T follicular helper cell (primary cell): ENCODE measurements around the gene ELL2.
"Not testable (repeated sequence)": the region's sequence is repeated elsewhere in the genome, so short reads cannot be mapped to it uniquely, and the experiment has no call there.

ENCODE experiments used
- DNase-seq: peaks from one replicate; pipeline ENCODE4 v3.0.0-alpha.2; 2020; ENCODE audit warnings: low read depth

Gene ELL2

DNA sequence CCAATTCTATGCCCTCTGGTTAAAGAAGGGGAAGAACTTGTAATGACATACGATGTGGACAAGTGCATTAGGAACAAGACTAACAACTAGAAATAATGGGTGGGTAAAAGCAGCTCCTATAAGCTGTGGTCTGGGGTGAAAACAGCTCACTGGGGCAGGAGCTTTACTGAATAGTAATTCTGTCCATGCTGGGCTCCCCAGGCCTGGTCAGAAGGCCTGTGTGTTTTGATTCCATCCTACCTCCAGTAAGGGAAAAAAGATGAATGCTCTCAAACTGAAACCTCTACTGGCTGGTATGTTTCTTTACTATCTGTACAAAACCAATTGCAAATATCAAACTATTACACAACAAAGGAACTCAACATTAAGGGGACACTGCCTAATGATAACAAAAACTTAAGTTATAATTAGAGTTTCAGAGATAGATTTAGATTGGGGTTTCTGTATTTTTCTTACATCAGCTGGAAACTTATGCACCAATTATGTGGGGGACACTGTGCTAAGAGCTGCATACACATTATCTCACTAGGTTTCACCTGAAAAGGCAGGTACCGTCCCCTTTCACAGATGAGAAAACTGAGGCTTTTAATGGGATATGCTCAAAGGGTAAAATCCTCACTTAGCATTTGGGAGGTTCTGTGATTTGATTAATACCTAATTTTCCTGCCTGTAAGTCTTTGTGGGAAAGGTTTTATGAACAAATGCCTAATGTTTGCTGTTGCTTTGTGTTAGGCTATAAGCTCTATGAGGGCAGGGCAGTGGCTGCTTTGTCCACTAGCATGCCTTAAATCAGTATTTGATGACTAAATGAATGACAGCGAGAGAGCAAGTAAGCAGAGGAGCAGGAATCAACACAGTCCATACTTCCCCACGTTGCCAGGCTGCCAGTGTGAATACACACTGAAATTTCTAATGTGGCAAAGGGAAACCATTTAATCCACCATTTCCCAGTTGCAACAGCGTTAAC lies 53.6 kb downstream of the ELL2 start:
- no peak for DNase-seq

DNA sequence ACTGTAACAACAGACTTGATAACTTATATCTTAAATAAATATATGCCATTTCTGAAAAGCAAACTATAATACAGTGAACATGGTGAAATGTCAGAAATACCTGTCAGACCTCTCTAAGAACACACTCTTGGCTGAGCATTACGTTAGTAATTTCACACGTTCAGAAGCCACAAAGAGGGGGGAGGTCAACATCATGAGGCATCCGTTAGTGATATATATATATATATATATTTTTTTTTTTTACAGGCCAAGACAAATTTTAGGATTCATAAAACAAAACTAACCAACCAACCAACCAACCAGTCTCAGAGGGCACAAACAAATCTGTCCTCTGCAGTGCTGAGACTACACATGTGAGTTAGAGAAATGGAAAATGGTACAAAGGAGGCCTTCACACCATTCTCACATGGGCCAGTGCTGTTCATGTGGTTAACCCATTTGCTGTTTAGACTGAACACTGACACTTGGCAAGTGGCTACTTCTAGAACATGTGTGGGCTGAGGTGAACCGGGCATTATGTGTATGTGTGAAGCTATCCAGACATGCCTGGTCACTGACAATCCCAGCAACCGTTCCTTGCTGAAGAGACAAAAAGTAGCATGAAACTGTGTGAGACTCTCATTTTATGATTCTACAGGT lies 54.5 kb downstream of the ELL2 start:
- DNase-seq: no peak

DNA sequence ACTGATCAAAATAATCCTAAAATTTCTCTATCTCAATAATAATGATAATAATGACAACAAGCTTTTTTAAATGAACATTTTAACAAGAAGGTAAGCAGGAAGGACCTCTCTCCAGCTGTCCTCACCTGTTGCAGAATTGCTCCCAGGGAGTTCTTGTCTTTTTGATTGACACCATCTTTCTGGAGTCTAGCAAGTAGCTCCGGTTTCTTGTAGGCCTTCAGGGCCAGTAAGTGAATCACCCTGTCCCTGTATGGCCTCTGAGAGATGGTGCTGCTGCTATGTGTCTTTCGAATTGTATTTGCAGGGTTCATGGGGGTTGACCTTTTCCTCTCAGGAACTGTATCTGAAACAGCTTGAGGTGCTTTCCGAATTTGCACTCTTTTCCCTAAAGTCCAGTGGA lies 55.3 kb downstream of the ELL2 start:
- not testable (repeated sequence) for DNase-seq

DNA sequence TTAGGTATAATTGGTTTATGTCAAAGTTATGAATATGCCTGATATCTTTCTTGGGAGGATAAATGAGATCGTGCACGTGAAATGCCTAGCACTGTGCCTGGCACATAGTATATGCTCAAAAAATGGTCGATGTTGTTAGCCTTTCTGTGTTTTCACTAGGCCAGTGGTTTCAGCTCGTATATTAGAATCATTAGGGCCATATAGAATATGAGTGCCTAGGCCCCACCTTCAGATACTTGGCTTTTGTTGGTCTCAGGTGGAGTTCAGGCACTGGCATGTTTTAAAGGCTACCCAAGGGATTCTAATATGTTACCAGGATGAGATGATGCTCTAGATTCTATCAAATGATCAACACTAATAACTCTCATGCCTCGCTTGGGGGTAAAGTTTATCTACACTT lies 56.8 kb downstream of the ELL2 start:
- no peak for DNase-seq

DNA sequence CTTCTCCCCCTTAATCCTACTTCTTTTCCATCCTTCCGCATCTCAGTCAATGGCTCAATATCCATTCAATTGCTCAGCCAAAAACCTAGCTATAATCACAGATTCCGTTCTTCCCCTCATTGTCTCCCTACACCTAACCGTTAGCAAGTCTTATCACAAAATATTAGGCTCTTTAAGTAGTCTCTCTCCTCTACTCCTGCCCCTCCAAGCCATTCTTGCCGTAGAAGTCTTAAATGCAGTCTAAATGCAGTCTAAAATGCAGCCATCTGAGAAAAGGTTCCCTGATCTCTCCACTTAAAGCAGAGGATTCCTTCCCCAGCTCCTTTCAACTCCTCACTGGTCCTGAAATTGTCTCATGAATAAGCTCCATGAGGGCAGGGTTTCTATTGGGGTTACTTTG lies 57.8 kb downstream of the ELL2 start:
- no peak for DNase-seq

DNA sequence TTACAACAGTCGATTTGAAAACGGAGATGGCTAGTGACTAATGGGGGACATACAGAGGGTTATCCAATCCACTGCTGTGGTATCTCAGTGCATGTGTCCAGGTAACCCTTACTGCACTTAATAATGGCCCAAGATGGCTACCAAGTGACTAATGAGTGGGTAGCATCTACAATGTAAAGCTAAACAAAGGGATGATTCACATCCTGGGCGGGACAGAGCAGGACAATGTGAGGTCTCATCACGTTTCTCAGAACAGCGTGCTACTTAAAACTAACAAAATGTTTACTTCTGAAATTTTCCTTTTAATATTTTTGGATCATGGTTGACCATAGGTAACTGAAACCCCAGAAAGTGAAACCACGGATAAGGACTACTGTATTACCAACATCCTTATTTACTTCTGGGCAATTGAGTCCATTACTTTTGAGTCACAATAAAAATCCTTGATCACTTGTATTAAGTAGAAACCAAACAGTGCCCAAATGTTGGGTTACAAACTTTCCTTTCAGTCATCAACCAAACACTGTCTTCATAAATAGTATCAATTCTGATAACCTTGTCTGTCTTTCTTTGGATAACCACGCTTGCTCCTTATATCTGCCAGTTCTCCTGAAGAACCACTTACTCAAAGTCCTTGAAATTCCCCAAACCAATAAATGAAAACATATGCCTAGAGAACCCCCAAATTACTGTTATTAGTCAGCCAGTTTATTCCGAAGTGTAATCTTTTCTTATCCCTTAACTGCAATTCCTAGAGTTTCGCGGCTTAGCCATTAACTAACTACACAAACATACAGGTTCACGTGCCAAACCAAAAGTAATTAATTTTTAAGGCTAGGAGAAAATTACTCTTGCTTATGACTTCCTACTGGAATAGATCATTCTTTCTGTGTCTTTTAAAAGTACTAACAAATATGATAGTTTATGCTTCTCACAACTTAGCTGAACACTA lies 59.7 kb downstream of the ELL2 start:
- no peak for DNase-seq

DNA sequence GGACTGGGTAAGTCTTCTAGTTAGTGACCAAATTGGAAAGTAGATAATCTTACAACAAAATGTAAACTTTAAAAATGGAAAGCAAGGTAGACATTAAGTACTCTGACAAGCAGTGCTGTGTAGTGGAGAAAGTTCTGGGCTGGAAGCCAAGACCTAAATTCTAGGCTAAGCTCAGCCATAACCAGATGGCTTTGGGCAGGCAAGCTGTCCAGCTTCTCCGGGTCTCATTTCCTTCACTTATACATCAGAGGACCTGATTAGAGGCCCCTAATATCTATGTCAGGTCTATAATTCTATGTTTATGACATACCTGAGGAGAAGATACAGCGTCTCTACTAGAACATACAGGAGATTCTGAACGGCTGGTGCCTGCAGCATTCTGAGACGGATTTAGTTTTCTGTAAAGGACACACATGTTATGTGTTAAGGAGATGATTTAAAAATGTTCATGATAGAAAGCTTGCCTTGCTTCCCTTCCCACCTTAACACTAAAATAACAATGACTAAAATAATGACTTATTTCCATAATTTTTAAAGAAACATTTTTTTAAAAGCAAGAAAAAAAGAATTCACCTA lies 61.2 kb downstream of the ELL2 start:
- no peak for DNase-seq

DNA sequence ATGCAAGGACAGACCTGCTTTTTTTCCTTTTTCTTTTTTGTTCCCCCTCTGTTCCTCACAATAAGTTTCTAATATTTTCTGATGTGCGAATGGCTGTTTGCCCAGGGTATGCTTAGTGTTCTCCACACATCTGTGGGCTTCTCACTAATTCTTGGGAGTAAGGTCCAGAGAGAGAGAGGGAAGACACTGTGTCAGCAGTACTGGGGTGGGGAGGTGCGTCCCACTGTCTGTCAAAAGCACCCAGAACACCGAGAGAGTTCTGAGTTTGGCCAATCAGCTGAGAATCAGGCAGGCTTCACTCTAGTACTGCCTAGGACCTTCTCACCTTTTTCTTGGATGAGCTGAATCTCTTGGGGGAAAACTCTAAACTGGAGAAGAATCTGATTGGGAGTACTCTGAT lies 61.8 kb downstream of the ELL2 start:
- DNase-seq: no peak

DNA sequence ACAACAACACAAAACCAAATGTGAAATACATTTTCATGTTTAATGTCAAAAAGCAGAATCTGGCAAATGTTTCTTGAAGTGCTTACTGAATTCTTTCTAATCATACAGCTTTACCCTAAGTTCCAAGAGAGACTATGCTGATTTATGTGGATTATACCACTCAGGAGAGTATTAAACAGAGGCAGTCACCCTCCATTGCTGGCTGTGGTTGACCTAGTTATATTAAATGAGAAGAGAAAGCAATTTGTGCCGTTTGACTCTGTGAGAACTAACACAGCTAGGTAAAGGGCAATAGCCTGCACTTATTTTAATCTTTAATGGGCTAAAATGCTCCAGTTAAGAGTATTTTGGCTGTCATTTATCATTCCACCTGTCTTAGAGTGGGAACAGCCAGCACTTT lies 62.6 kb downstream of the ELL2 start:
- no peak for DNase-seq

DNA sequence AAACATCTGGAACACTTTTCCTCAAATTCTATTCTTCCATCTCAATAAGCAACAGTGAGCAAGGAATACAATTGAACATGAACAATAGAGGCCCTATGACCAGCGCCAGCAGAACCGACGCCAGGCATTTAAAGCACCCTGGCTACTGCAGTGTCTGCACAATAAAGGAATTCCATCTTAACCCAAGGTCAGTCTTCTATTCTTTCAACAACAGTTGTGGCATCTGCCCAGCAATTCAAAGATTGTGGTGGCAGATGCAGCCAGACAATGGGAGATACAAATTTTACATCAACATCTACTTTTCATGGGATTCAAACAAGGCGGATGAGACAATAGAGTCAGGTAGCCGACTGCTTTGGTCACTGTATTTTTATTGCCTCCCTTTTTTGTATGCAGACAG lies 65.9 kb downstream of the ELL2 start:
- no peak for DNase-seq

DNA sequence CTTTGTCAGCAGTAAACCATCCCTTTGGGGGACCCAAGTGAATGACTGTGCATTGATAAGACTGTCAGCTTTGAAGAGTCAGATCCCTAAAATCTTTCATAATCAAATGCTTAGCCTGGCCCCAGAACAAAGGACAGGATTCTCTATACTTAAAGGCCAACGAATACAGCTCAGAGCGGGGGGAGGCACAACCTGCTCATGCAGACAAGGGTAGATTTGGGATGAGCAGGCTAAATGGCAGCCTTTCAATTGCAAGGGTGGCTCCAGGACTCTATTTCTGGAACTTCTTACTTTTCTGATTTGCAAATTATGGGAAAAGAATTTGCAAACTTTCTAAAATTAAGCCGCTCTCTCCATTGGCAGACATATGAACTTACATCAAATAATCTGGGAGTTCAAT lies 66.4 kb downstream of the ELL2 start:
- DNase-seq: no peak

DNA sequence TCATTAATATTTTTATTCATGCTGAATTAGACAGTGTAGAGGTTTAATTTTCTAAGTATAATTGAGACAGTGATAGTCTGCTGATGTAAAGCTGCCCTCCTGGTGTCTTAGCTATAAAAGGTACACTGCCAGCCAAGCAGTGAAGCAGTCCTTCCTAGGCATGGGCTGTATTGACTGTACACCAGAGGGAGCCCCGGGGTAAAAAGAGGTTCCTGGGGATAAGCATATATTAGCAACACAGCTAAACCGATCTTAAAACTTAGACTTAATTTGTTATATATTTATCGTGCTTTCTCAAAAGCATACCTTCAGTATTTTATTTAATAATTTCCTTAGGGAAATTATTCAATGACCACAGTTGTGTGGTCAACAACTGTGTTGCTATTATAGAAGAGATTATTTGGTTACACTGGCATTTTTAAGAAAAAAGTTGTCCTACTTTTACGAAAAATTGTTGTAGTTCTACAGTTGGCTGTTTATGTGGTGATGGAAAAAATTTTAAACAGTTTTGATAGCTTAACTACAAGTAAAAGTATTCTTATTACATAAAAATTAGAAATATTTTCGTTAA lies 68.8 kb downstream of the ELL2 start:
- DNase-seq: no peak

DNA sequence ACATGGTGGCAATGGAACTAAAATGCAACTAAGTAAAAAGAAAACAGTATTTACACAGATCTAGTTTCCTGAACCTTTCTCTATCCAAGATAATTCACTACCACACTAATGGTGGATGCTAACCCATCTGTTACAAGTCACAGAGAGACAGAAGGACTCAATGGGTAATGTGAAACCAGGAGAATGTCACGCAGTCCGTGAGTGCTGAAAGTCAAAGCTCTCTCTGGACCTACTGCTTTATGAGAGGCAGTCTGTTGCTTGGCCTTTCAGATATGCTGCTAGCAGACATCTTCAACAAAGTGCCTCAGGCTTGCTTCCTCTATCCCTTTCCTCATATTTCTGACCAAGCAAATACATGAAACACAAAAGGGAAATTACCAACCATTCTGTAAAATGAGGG lies 70.2 kb downstream of the ELL2 start:
- no peak for DNase-seq

DNA sequence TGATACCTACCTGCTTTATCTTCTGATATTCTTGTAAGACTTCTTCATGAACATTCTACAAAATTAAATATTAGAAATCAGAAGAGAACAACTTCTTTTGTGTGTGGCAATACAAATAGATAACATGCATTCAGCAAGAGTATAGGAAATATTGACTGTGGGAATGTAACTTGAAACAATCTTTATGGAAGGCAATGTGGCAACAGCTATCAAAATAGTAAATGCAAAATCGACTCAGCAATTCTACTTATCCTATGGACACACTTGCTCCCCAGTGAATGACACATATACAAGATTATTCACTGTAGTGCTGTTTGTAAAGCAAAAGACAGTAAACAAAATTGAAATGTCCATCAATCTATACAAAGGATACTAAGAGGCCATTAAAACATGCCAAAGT lies 72.6 kb downstream of the ELL2 start:
- DNase-seq: no peak

DNA sequence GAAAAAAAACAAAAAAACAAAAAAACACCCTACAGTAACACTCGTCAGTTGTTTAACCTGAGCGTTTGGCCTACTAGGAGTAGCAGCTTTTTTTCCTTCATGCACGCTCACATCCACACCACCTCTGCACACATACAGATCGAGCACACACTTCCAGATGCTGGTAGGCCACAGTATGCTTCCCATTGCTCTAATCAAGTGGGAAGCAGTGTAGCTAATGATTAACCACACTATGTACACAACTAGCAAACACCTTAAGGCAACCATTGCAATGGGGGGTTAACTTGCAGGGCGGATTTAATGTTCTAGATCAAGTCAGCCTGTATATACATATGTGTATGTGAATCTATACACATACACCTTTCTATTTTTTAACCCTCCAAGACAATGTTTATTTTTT lies 73.7 kb downstream of the ELL2 start:
- DNase-seq: no peak

DNA sequence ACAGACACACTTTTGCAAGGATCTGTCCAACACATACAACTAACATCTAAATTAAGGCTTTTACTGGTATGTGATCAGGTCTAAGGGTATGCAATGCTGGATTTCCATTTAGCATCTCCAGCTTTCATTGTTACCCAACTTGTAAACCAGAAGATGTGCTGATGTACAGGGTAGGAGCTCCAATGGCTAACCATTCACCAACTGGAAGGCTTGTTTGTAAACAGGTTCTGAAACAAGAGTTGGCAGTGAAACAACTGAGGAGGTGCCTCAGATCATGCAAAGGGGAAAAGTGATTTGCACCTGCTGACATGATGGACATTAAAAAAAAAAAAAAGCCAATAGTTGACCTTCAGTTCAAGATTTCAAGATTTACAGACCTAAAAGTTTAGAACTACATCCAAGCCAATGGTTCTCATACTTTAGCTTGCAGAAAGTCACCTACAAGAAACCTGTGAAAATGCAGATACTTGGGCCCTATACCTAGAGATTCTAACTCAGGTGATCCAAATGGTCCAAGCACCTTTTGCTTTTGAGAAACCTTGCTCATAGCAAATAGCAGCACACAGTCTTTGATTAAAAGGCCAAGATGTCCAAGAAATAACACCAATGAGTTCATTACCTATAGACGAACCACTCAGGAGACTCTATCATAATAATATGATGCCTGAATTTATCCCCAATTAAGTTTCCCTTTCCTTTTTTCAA lies 75.2 kb downstream of the ELL2 start:
- DNase-seq: no peak

DNA sequence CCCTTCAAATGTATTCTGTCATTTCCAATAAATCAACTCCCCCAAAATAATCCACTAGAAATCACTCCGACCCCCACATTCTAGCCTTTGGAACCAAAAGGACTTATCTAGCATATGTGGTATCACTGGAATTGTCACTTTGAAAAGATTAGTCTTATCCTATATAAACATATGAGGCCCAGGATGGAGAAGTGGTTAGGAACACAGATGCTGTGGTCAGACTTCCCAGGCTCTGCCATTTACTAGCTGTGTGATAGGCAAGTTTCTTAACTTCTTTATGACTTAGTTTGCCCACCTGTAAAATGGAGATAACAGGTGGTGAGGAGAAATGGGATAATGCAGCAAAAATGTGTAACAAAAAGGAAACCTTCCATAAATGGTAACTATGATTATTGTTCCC lies 77.1 kb downstream of the ELL2 start:
- DNase-seq: no peak

DNA sequence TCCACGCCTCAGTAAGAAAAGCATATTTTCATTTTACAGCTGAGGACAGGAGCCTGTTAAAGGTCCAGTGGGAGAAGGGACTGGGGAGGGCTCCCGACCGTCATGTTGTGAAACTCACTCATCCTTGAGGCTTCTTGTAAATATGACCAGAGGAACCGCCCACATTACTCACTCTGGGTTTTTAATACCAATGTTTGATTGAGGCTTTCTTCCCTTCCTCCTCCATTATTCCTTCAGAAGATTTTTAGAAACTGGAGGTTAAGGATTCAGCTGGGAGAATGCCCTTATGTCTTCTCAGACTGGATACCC lies 77.7 kb downstream of the ELL2 start:
- DNase-seq: no peak

DNA sequence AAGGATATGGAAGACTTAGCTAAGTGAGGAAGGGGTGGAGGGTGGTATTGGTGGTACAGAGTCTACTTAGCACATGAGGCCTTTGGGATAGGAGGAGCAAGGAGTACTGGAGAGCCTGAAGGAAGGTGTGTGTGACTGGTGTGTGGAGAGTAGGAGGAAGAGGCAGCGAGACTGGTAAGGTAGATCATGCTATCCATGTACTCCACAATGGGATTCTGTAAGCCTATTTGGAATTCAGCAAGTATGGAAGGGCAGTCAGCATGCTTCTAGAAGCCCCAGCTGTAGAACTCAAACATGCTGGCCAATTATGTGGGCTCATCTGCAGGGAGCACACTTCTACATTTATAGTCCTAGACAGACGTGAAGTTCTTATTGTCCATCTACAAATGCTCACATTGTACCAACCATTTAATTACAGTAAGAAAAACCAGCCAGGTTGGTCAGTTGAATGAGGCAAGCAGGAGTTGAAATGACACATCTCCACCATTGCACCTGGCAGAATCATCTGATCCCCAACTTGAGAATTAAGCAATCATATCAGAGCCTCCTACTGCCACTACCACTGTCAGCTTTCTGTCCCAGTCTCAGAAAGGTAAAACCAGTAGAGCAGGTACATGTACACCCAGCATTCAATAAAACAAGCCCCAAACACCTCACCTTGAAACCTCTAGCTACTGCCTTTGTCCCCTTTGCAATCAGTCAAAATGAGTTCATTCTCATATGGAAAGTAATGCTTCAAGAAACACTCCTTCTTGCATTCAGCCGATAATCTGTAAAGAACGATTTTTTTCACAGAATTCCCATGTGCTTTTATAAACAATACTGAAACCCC lies 78.2 kb downstream of the ELL2 start:
- no peak for DNase-seq

DNA sequence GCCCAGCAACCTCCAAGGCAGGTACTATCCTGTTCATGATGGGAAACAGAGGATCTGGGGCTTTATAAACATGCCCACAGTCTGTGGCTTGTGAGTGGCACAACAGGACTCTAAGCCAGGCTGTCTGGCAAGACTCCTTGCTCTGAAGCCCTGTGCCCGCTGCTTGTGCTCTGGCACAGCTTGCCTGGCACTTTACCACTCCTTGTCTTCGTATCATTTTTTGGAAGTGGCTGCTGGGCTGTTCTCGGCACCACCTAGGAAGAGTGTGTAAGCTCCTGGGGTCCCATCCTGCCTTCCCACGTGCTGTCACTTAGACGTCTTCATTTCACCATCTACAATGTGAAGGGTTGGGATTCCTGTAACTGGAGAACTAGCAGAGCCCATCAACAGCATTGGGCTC lies 79.8 kb downstream of the ELL2 start:
- DNase-seq: no peak
